CD4-positive, CD25-positive, alpha-beta regulatory T cell (primary cell): ENCODE data around the gene CTSC. TPM values are rescaled to one million over a fixed set of nuclear protein-coding genes. Genes with fewer than 3 reads are reported as not detected.
A peak's percentile ranks its signal among the peaks of the same experiment; 100 is the strongest.
"Not testable (repeated sequence)": the region's sequence is repeated elsewhere in the genome, so short reads cannot be mapped to it uniquely, and the experiment has no call there.

Experiments used
- ATAC-seq, 2 donors: fragments of 150-1000 bp; cut with Tn5 transposase; one replicate each; pipeline ENCODE4 v1.10.0; 2021; ENCODE audit warnings: low read depth in 2 of 2, moderate number of reproducible peaks in 2 of 2, moderate library complexity in 1 of 2
- DNase-seq, 3 donors: peaks; one replicate each; pipeline versions ENCODE4 v3.0.0 to v3.0.0-alpha.2; 2012 to 2022; ENCODE audit warnings: mixed read lengths in 1 of 3
- H3K27ac ChIP-seq: one replicate; pipeline ENCODE4 v1.7.0; 2013; ENCODE audit warnings: mild to moderate bottlenecking, low read length; ENCODE audit not compliant: insufficient read depth, poor library complexity, severe bottlenecking
- H3K27me3 ChIP-seq: one replicate; pipeline ENCODE4 v1.7.0; 2013; ENCODE audit warnings: low read length; ENCODE audit not compliant: control insufficient read depth, insufficient read depth
- H3K36me3 ChIP-seq: one replicate; pipeline ENCODE4 v1.7.0; 2013; ENCODE audit warnings: mild to moderate bottlenecking, low read length, moderate library complexity; ENCODE audit not compliant: control insufficient read depth, insufficient read depth
- H3K4me1 ChIP-seq: 2 replicates; pipeline ENCODE4 v1.7.0; 2013; ENCODE audit warnings: mild to moderate bottlenecking, low read length; ENCODE audit not compliant: insufficient read depth, control insufficient read depth, poor library complexity, severe bottlenecking
- H3K4me3 ChIP-seq: one replicate; pipeline ENCODE4 v1.7.0; 2013; ENCODE audit warnings: low read depth, mild to moderate bottlenecking, low read length, moderate library complexity
- H3K9me3 ChIP-seq, 2 experiments: 1 replicate in 1 of 2; 2 replicates in 1 of 2; pipeline ENCODE4 v1.7.0; 2013; ENCODE audit warnings: low read length in 2 of 2, mild to moderate bottlenecking in 1 of 2, moderate library complexity in 1 of 2; ENCODE audit not compliant: control insufficient read depth in 2 of 2
- H3K27ac Mint-ChIP-seq, 3 donors: one replicate each; pipeline ENCODE4 v1.8.0; 2020 to 2022; ENCODE audit warnings: mild to moderate bottlenecking in 3 of 3, mixed read lengths in 3 of 3, moderate library complexity in 2 of 3
- H3K27me3 Mint-ChIP-seq: one replicate; pipeline ENCODE4 v1.8.0; 2022; ENCODE audit warnings: mild to moderate bottlenecking, mixed read lengths
- H3K36me3 Mint-ChIP-seq: one replicate; pipeline ENCODE4 v1.8.0; 2020; ENCODE audit warnings: mixed read lengths
- H3K4me1 Mint-ChIP-seq, 4 donors: one replicate each; pipeline ENCODE4 v1.8.0; 2020 to 2022; ENCODE audit warnings: mixed read lengths in 4 of 4, mild to moderate bottlenecking in 1 of 4
- H3K4me3 Mint-ChIP-seq, 4 donors: one replicate each; pipeline ENCODE4 v1.8.0; 2020 to 2022; ENCODE audit warnings: mild to moderate bottlenecking in 4 of 4, mixed read lengths in 4 of 4, moderate library complexity in 3 of 4
- H3K9me3 Mint-ChIP-seq, 7 donors: one replicate each; pipeline ENCODE4 v1.8.0; 2020 to 2022; ENCODE audit warnings: mixed read lengths in 7 of 7, mild to moderate bottlenecking in 3 of 7, moderate library complexity in 2 of 7
- polyA plus RNA-seq, 4 donors: library from polyadenylated mRNA; unstranded; fragments of 300-500 nt; fragmentation: Illumina TruSeq; gene quantifications; one replicate each; pipeline ENCODE4 v1.2.3, GENCODE V29; 2021
- total RNA-seq: library from RNA; stranded (reverse); gene quantifications from one replicate; pipeline ENCODE4 v1.2.3, GENCODE V29; 2022

The CTSC gene
- total and polyA plus RNA-seq, 5 donors from 2014 or later: 88.8 to 306 (median 206) TPM

GRCh38 chr11:88327061-88327460 lies 10.5 kb downstream of the CTSC start:
- peak overlapping the region; percentile 55 for H3K4me3 ChIP-seq
- H3K4me1 Mint-ChIP-seq: peaks cover 56 to 99% (median 89%) of the 10 kb centered on the region in 4 donors
- ATAC-seq: no peak
- DNase-seq: no peak
- peak overlapping the region in 3 of 4 donors; percentile 13 to 77 (median 38) for H3K4me3 Mint-ChIP-seq
- H3K27me3 ChIP-seq: no peaks in the 10 kb centered on the region
- peaks cover 34% of the 10 kb centered on the region for H3K36me3 ChIP-seq
- no peaks in the 10 kb centered on the region for H3K9me3 Mint-ChIP-seq
- H3K36me3 Mint-ChIP-seq: peaks cover 65% of the 10 kb centered on the region
- no peak overlapping the region for H3K27ac ChIP-seq
- H3K27ac Mint-ChIP-seq: peak overlapping the region in 1 of 3 donors; percentile 81
- peaks cover 64% of the 10 kb centered on the region for H3K4me1 ChIP-seq
- no peaks in the 10 kb centered on the region for H3K27me3 Mint-ChIP-seq
- H3K9me3 ChIP-seq: no peaks in the 10 kb centered on the region

GRCh38 chr11:88326099-88326498 lies 11.4 kb downstream of the CTSC start:
- peaks cover 57% of the 10 kb centered on the region for H3K4me1 ChIP-seq

GRCh38 chr11:88324562-88325345 lies 12.8 kb downstream of the CTSC start:
- H3K4me1 Mint-ChIP-seq: peaks cover 55 to 97% (median 85%) of the 10 kb centered on the region in 4 donors
- peak overlapping the region; percentile 71 for H3K4me3 ChIP-seq
- H3K36me3 Mint-ChIP-seq: peaks cover 61% of the 10 kb centered on the region
- peaks cover 58% of the 10 kb centered on the region for H3K4me1 ChIP-seq
- H3K4me3 Mint-ChIP-seq: peak overlapping the region; percentile 46 to 73 (median 63)
- H3K9me3 Mint-ChIP-seq: no peaks in the 10 kb centered on the region
- DNase-seq (peak in 2 of 3 donors; percentile 16 to 46), ATAC-seq (peak; percentile 59 to 63)
- H3K27me3 ChIP-seq: no peaks in the 10 kb centered on the region
- peak overlapping the region; percentile 42 to 84 (median 81) for H3K27ac Mint-ChIP-seq
- H3K9me3 ChIP-seq: no peaks in the 10 kb centered on the region
- peak overlapping the region; percentile 54 for H3K27ac ChIP-seq
- H3K36me3 ChIP-seq: peaks cover 26% of the 10 kb centered on the region
- H3K27me3 Mint-ChIP-seq: no peaks in the 10 kb centered on the region

More at GRCh38 chr11:88326099-88326498, 11.4 kb downstream of the CTSC start:
- Mint-ChIP-seq H3K36me3 (peaks cover 67% of the 10 kb centered on the region), H3K9me3 (no peaks in the 10 kb centered on the region), H3K4me3 (peak overlapping the region in 3 of 4 donors; percentile 29 to 64 (median 46)), H3K27ac (peak overlapping the region in 2 of 3 donors; percentile 81 to 85), H3K4me1 (peaks cover 57 to 98% (median 86%) of the 10 kb centered on the region in 4 donors), H3K27me3 (no peaks in the 10 kb centered on the region)
- Histone ChIP-seq H3K27ac (no peak overlapping the region), H3K4me3 (peak overlapping the region; percentile 71), H3K9me3 (no peaks in the 10 kb centered on the region), H3K36me3 (peaks cover 32% of the 10 kb centered on the region), H3K27me3 (no peaks in the 10 kb centered on the region)
- no peak for DNase-seq
- no peak for ATAC-seq

- H3K36me3 Mint-ChIP-seq: peaks cover 50% of the 10 kb centered on the region
- not testable (repeated sequence) for ATAC-seq, H3K9me3 ChIP-seq, DNase-seq, H3K9me3 Mint-ChIP-seq, H3K27ac ChIP-seq, H3K27me3 Mint-ChIP-seq, H3K27me3 ChIP-seq, H3K4me3 ChIP-seq
- H3K27ac Mint-ChIP-seq: peak overlapping the region in 1 of 3 donors; percentile 20
- Histone ChIP-seq H3K4me1 (peaks cover 46% of the 10 kb centered on the region), H3K36me3 (peaks cover 20% of the 10 kb centered on the region)
- H3K4me3 Mint-ChIP-seq: peak overlapping the region in 1 of 4 donors; percentile 43
- peaks cover 48 to 85% (median 75%) of the 10 kb centered on the region in 4 donors for H3K4me1 Mint-ChIP-seq
Observed at GRCh38 chr11:88322881-88323280, 14.7 kb downstream of the CTSC start.

- not testable (repeated sequence) for H3K27ac ChIP-seq, H3K27me3 Mint-ChIP-seq, H3K27me3 ChIP-seq, DNase-seq, H3K9me3 Mint-ChIP-seq, H3K9me3 ChIP-seq, H3K27ac Mint-ChIP-seq, ATAC-seq
- peak overlapping the region; percentile 7 for H3K4me3 ChIP-seq
- Mint-ChIP-seq H3K4me3 (peak overlapping the region in 2 of 4 donors; percentile 29 to 43), H3K4me1 (peaks cover 44 to 73% (median 66%) of the 10 kb centered on the region in 4 donors), H3K36me3 (peaks cover 50% of the 10 kb centered on the region)
- peaks cover 20% of the 10 kb centered on the region for H3K36me3 ChIP-seq
- H3K4me1 ChIP-seq: peaks cover 33% of the 10 kb centered on the region
Observed at GRCh38 chr11:88321412-88321811, 16.1 kb downstream of the CTSC start.

- peaks cover 43 to 67% (median 61%) of the 10 kb centered on the region in 4 donors for H3K4me1 Mint-ChIP-seq
- peak overlapping the region in 1 of 4 donors; percentile 1 for H3K4me3 Mint-ChIP-seq
- H3K27ac ChIP-seq: no peak overlapping the region
- no peaks in the 10 kb centered on the region for H3K9me3 Mint-ChIP-seq
- peak overlapping the region in 2 of 3 donors; percentile 35 to 43 for H3K27ac Mint-ChIP-seq
- H3K4me3 ChIP-seq: no peak overlapping the region
- H3K9me3 ChIP-seq: no peaks in the 10 kb centered on the region
- peaks cover 58% of the 10 kb centered on the region for H3K36me3 Mint-ChIP-seq
- H3K27me3 Mint-ChIP-seq: no peaks in the 10 kb centered on the region
- peaks cover 21% of the 10 kb centered on the region for H3K36me3 ChIP-seq
- DNase-seq: no peak
- no peak for ATAC-seq
- H3K27me3 ChIP-seq: no peaks in the 10 kb centered on the region
- H3K4me1 ChIP-seq: peaks cover 21% of the 10 kb centered on the region
Observed at GRCh38 chr11:88320149-88320559, 17.4 kb downstream of the CTSC start.

GRCh38 chr11:88318017-88318416 lies 19.5 kb downstream of the CTSC start:
- H3K9me3 Mint-ChIP-seq: no peaks in the 10 kb centered on the region
- no peak for ATAC-seq
- peaks cover 54% of the 10 kb centered on the region for H3K36me3 Mint-ChIP-seq
- H3K4me1 Mint-ChIP-seq: peaks cover 46 to 61% (median 54%) of the 10 kb centered on the region in 4 donors
- H3K27ac Mint-ChIP-seq: no peak overlapping the region
- no peaks in the 10 kb centered on the region for H3K27me3 Mint-ChIP-seq
- peak overlapping the region in 1 of 4 donors; percentile 69 for H3K4me3 Mint-ChIP-seq
- DNase-seq: no peak
- H3K4me3 ChIP-seq: no peak overlapping the region
- no peak overlapping the region for H3K27ac ChIP-seq
- H3K27me3 ChIP-seq: no peaks in the 10 kb centered on the region
- H3K9me3 ChIP-seq: no peaks in the 10 kb centered on the region
- H3K36me3 ChIP-seq: peaks cover 24% of the 10 kb centered on the region
- peaks cover 8% of the 10 kb centered on the region for H3K4me1 ChIP-seq
